ENCODE measurements around the gene MAP7D1. TPM values are rescaled to one million over a fixed set of nuclear protein-coding genes. Genes with fewer than 3 reads are reported as not detected.

MAP7D1 gene
- total RNA-seq, 3 donors from 2014 or later, result 162 to 182 (median 164) TPM

GRCh38 chr1:36162680-36163239 is 6.8 kb downstream of the MAP7D1 start:
- Mint-ChIP-seq H3K4me1 (ENCODE audit: low read depth) (peaks cover 80% of the 10 kb centered on the region), H3K27me3 (ENCODE audit: low read depth) (no peaks in the 10 kb centered on the region), H3K9me3 (no peaks in the 10 kb centered on the region), H3K36me3 (ENCODE audit: insufficient read depth) (peaks cover 28% of the 10 kb centered on the region), H3K4me3 (peak overlapping the region; percentile 83)
- DNase-seq (no peak), ATAC-seq (no peak)

GRCh38 chr1:36163426-36163825 is 7.5 kb downstream of the MAP7D1 start:
- Mint-ChIP-seq H3K4me1 (ENCODE audit: low read depth) (peaks cover 77% of the 10 kb centered on the region), H3K4me3 (no peak overlapping the region), H3K36me3 (ENCODE audit: insufficient read depth) (peaks cover 27% of the 10 kb centered on the region), H3K27me3 (ENCODE audit: low read depth) (no peaks in the 10 kb centered on the region), H3K9me3 (no peaks in the 10 kb centered on the region)
- ATAC-seq, result no peak
- DNase-seq, result no peak

GRCh38 chr1:36164361-36164760 is 8.4 kb downstream of the MAP7D1 start:
- Mint-ChIP-seq H3K9me3 (no peaks in the 10 kb centered on the region), H3K4me1 (ENCODE audit: low read depth) (peaks cover 75% of the 10 kb centered on the region), H3K4me3 (no peak overlapping the region), H3K27me3 (ENCODE audit: low read depth) (no peaks in the 10 kb centered on the region), H3K36me3 (ENCODE audit: insufficient read depth) (peaks cover 26% of the 10 kb centered on the region)
- no peak for DNase-seq
- no peak for ATAC-seq

GRCh38 chr1:36165145-36165544 is 9.2 kb downstream of the MAP7D1 start:
- H3K27me3 Mint-ChIP-seq (ENCODE audit: low read depth), result no peaks in the 10 kb centered on the region
- no peaks in the 10 kb centered on the region for H3K9me3 Mint-ChIP-seq
- peaks cover 69% of the 10 kb centered on the region for H3K4me1 Mint-ChIP-seq (ENCODE audit: low read depth)
- ATAC-seq (no peak), DNase-seq (no peak)
- H3K4me3 Mint-ChIP-seq, result no peak overlapping the region
- peaks cover 24% of the 10 kb centered on the region for H3K36me3 Mint-ChIP-seq (ENCODE audit: insufficient read depth)

- Mint-ChIP-seq H3K4me3 (no peak overlapping the region), H3K9me3 (no peaks in the 10 kb centered on the region), H3K27me3 (ENCODE audit: low read depth) (no peaks in the 10 kb centered on the region), H3K4me1 (ENCODE audit: low read depth) (peaks cover 62% of the 10 kb centered on the region), H3K36me3 (ENCODE audit: insufficient read depth) (peaks cover 28% of the 10 kb centered on the region)
- no peak for DNase-seq
- no peak for ATAC-seq
These were observed 10.2 kb downstream of the MAP7D1 start for GRCh38 chr1:36166136-36166535.

- DNase-seq, result no peak
- H3K36me3 Mint-ChIP-seq (ENCODE audit: insufficient read depth), result peaks cover 29% of the 10 kb centered on the region
- no peak for ATAC-seq
- H3K4me1 Mint-ChIP-seq (ENCODE audit: low read depth), result peaks cover 51% of the 10 kb centered on the region
- H3K9me3 Mint-ChIP-seq, result no peaks in the 10 kb centered on the region
- no peaks in the 10 kb centered on the region for H3K27me3 Mint-ChIP-seq (ENCODE audit: low read depth)
- no peak overlapping the region for H3K4me3 Mint-ChIP-seq
These were observed 11.3 kb downstream of the MAP7D1 start for GRCh38 chr1:36166938-36167905.

GRCh38 chr1:36168514-36168913 is 12.6 kb downstream of the MAP7D1 start:
- DNase-seq (no peak), ATAC-seq (no peak)
- Mint-ChIP-seq H3K27me3 (ENCODE audit: low read depth) (no peaks in the 10 kb centered on the region), H3K9me3 (no peaks in the 10 kb centered on the region), H3K36me3 (ENCODE audit: insufficient read depth) (peaks cover 36% of the 10 kb centered on the region), H3K4me1 (ENCODE audit: low read depth) (peaks cover 39% of the 10 kb centered on the region), H3K4me3 (no peak overlapping the region)

GRCh38 chr1:36170643-36171412 is 14.9 kb downstream of the MAP7D1 start:
- H3K9me3 Mint-ChIP-seq, result no peaks in the 10 kb centered on the region
- no peaks in the 10 kb centered on the region for H3K27me3 Mint-ChIP-seq (ENCODE audit: low read depth)
- H3K4me3 Mint-ChIP-seq, result no peak overlapping the region
- ATAC-seq (no peak), DNase-seq (no peak)
- peaks cover 30% of the 10 kb centered on the region for H3K4me1 Mint-ChIP-seq (ENCODE audit: low read depth)
- H3K36me3 Mint-ChIP-seq (ENCODE audit: insufficient read depth), result peaks cover 40% of the 10 kb centered on the region

- no peak for ATAC-seq
- DNase-seq, result no peak
- Mint-ChIP-seq H3K9me3 (no peaks in the 10 kb centered on the region), H3K4me1 (ENCODE audit: low read depth) (peaks cover 17% of the 10 kb centered on the region), H3K4me3 (no peak overlapping the region), H3K36me3 (ENCODE audit: insufficient read depth) (peaks cover 30% of the 10 kb centered on the region), H3K27me3 (ENCODE audit: low read depth) (no peaks in the 10 kb centered on the region)
These were observed 16.2 kb downstream of the MAP7D1 start for GRCh38 chr1:36172017-36172747.

- Mint-ChIP-seq H3K4me1 (ENCODE audit: low read depth) (peaks cover 13% of the 10 kb centered on the region), H3K4me3 (no peak overlapping the region), H3K9me3 (no peaks in the 10 kb centered on the region), H3K36me3 (ENCODE audit: insufficient read depth) (peaks cover 31% of the 10 kb centered on the region), H3K27me3 (ENCODE audit: low read depth) (no peaks in the 10 kb centered on the region)
- ATAC-seq (no peak), DNase-seq (no peak)
These were observed 17.0 kb downstream of the MAP7D1 start for GRCh38 chr1:36172983-36173382.

- DNase-seq (no peak), ATAC-seq (no peak)
- peaks cover 7% of the 10 kb centered on the region for H3K4me1 Mint-ChIP-seq (ENCODE audit: low read depth)
- H3K4me3 Mint-ChIP-seq, result no peak overlapping the region
- peaks cover 31% of the 10 kb centered on the region for H3K36me3 Mint-ChIP-seq (ENCODE audit: insufficient read depth)
- H3K27me3 Mint-ChIP-seq (ENCODE audit: low read depth), result no peaks in the 10 kb centered on the region
- no peaks in the 10 kb centered on the region for H3K9me3 Mint-ChIP-seq
These were observed 18.8 kb downstream of the MAP7D1 start for GRCh38 chr1:36174713-36175112.

GRCh38 chr1:36175137-36176095 is 19.5 kb downstream of the MAP7D1 start:
- no peak overlapping the region for H3K4me3 Mint-ChIP-seq
- peaks cover 3% of the 10 kb centered on the region for H3K4me1 Mint-ChIP-seq (ENCODE audit: low read depth)
- H3K27me3 Mint-ChIP-seq (ENCODE audit: low read depth), result no peaks in the 10 kb centered on the region
- peaks cover 36% of the 10 kb centered on the region for H3K36me3 Mint-ChIP-seq (ENCODE audit: insufficient read depth)
- H3K9me3 Mint-ChIP-seq, result no peaks in the 10 kb centered on the region
- no peak for ATAC-seq
- no peak for DNase-seq
